MG63 (cell line): ENCODE measurements around the gene HINFP. TPM values are rescaled to one million over a fixed set of nuclear protein-coding genes. Genes with fewer than 3 reads are reported as not detected.
"Not testable (repeated sequence)": the region's sequence is repeated elsewhere in the genome, so short reads cannot be mapped to it uniquely, and the experiment has no call there.

Experiments used
- DNase-seq: peaks from one replicate; pipeline ENCODE4 v3.0.0-alpha.2; 2020
- H3K27me3 ChIP-seq: fragments of 250-450 bp; sonication (Bioruptor Pico); 2 replicates; pipeline ENCODE4 v1.5.1; 2020; ENCODE audit warnings: mild to moderate bottlenecking, moderate library complexity
- H3K36me3 ChIP-seq: fragments of 250-450 bp; sonication (Bioruptor Pico); 2 replicates; pipeline ENCODE4 v1.5.1; 2020; ENCODE audit warnings: mild to moderate bottlenecking, moderate library complexity
- H3K4me3 ChIP-seq: fragments of 250-450 bp; sonication (Bioruptor Pico); 2 replicates; pipeline ENCODE4 v1.5.1; 2020; ENCODE audit warnings: mild to moderate bottlenecking, moderate library complexity
- H3K9me3 ChIP-seq: fragments of 250-450 bp; sonication (Bioruptor Pico); 2 replicates; pipeline ENCODE4 v1.5.1; 2020; ENCODE audit warnings: mild to moderate bottlenecking, moderate library complexity
- total RNA-seq: library from RNA; depleted of rRNA; stranded (reverse); fragments of >200 nt; shearing (Covaris generic); gene quantifications from 2 replicates; pipeline ENCODE4 v1.2.3, GENCODE V29; 2014; ENCODE audit warnings: low replicate concordance

Gene HINFP
- total RNA-seq, 1 experiment from 2014 or later = 27.5 TPM

- Histone ChIP-seq H3K27me3 (no peaks in the 10 kb centered on the region), H3K36me3 (peaks cover 71% of the 10 kb centered on the region), H3K9me3 (no peaks in the 10 kb centered on the region), H3K4me3 (peak overlapping the region; percentile 79)
- peak; percentile 19 for DNase-seq
Observed at GRCh38 chr11:119093942-119094815, 27.2 kb upstream of the HINFP start.

GRCh38 chr11:119094816-119095065 lies 26.6 kb upstream of the HINFP start:
- H3K4me3 ChIP-seq = peak overlapping the region; percentile 79
- peak; percentile 78 for DNase-seq
- H3K36me3 ChIP-seq = peaks cover 71% of the 10 kb centered on the region
- no peaks in the 10 kb centered on the region for H3K27me3 ChIP-seq
- H3K9me3 ChIP-seq = no peaks in the 10 kb centered on the region

- H3K36me3 ChIP-seq = peaks cover 74% of the 10 kb centered on the region
Observed at GRCh38 chr11:119095066-119095880, 26.1 kb upstream of the HINFP start.

GRCh38 chr11:119099711-119100110 lies 21.7 kb upstream of the HINFP start:
- Histone ChIP-seq H3K36me3 (peaks cover 40% of the 10 kb centered on the region), H3K27me3 (no peaks in the 10 kb centered on the region), H3K4me3 (no peak overlapping the region; the same call in 1 of the 2 replicates), H3K9me3 (no peaks in the 10 kb centered on the region)
- no peak for DNase-seq

More at GRCh38 chr11:119095066-119095880, 26.1 kb upstream of the HINFP start:
- Histone ChIP-seq H3K27me3 (no peaks in the 10 kb centered on the region), H3K4me3 (peak overlapping the region; percentile 79), H3K9me3 (no peaks in the 10 kb centered on the region)
- DNase-seq = peak; percentile 99

GRCh38 chr11:119100246-119100970 lies 21.0 kb upstream of the HINFP start:
- DNase-seq = peak; percentile 34
- H3K36me3 ChIP-seq = peaks cover 35% of the 10 kb centered on the region

GRCh38 chr11:119100994-119101758 lies 20.2 kb upstream of the HINFP start:
- Histone ChIP-seq H3K9me3 (no peaks in the 10 kb centered on the region), H3K4me3 (peak overlapping the region; percentile 97), H3K27me3 (no peaks in the 10 kb centered on the region), H3K36me3 (peaks cover 32% of the 10 kb centered on the region)
- DNase-seq = peak; percentile 60

More at GRCh38 chr11:119100246-119100970, 21.0 kb upstream of the HINFP start:
- Histone ChIP-seq H3K9me3 (no peaks in the 10 kb centered on the region), H3K27me3 (no peaks in the 10 kb centered on the region), H3K4me3 (peak overlapping the region; percentile 97)

GRCh38 chr11:119101759-119102423 lies 19.5 kb upstream of the HINFP start, which contains the start of gene DPAGT1:
Gene DPAGT1 (minus strand): TSS chr11:119101853. CDS start chr11:119101655, 198 bp downstream.
- Histone ChIP-seq H3K9me3 (no peaks in the 10 kb centered on the region), H3K4me3 (peak within 1 kb of the TSS; percentile 97), H3K36me3 (peaks cover 25% of the 10 kb centered on the region), H3K27me3 (no peaks in the 10 kb centered on the region)
- peak; percentile 97 for DNase-seq

- not testable (repeated sequence) for H3K27me3 ChIP-seq, H3K9me3 ChIP-seq, DNase-seq
- Histone ChIP-seq H3K36me3 (peaks cover 12% of the 10 kb centered on the region), H3K4me3 (peak overlapping the region; percentile 97)
Observed at GRCh38 chr11:119103161-119103664, 18.2 kb upstream of the HINFP start.

- H3K27me3 ChIP-seq = no peaks in the 10 kb centered on the region
- H3K36me3 ChIP-seq = peaks cover 6% of the 10 kb centered on the region
- H3K4me3 ChIP-seq = no peak overlapping the region
- H3K9me3 ChIP-seq = no peaks in the 10 kb centered on the region
- DNase-seq = no peak
Observed at GRCh38 chr11:119103793-119104192, 17.6 kb upstream of the HINFP start.

GRCh38 chr11:119106564-119107537 lies 14.5 kb upstream of the HINFP start, which contains the start of gene C2CD2L:
Gene C2CD2L (plus strand): TSS chr11:119107344. CDS start chr11:119107742, 398 bp downstream.
- Histone ChIP-seq H3K27me3 (no peaks in the 10 kb centered on the region), H3K9me3 (no peaks in the 10 kb centered on the region), H3K36me3 (peaks cover 9% of the 10 kb centered on the region), H3K4me3 (peak within 1 kb of the TSS; percentile 83)
- peak; percentile 92 for DNase-seq

- DNase-seq = peak; percentile 18
- Histone ChIP-seq H3K4me3 (peak overlapping the region; percentile 83), H3K36me3 (peaks cover 11% of the 10 kb centered on the region), H3K9me3 (no peaks in the 10 kb centered on the region), H3K27me3 (no peaks in the 10 kb centered on the region)
Observed at GRCh38 chr11:119107538-119108145, 13.7 kb upstream of the HINFP start.

- Histone ChIP-seq H3K9me3 (no peaks in the 10 kb centered on the region), H3K4me3 (peak overlapping the region; percentile 83), H3K36me3 (peaks cover 11% of the 10 kb centered on the region), H3K27me3 (no peaks in the 10 kb centered on the region)
- DNase-seq = peak; percentile 17
Observed at GRCh38 chr11:119108146-119108856, 13.1 kb upstream of the HINFP start.

- DNase-seq = no peak
- Histone ChIP-seq H3K4me3 (peak overlapping the region; percentile 83), H3K36me3 (peaks cover 14% of the 10 kb centered on the region), H3K27me3 (no peaks in the 10 kb centered on the region), H3K9me3 (no peaks in the 10 kb centered on the region)
Observed at GRCh38 chr11:119108857-119109221, 12.5 kb upstream of the HINFP start.
